Endothelial cell of umbilical vein (primary cell): ENCODE results near the gene MORF4L1.

Experiments
- CTCF ChIP-seq, 2 donors: IDR thresholded peaks; 1 replicate in 1 of 2; 2 replicates in 1 of 2; pipeline ENCODE4 v1.5.1; 2011; ENCODE audit warnings: low read length in 2 of 2, mild to moderate bottlenecking in 2 of 2, moderate library complexity in 2 of 2, control low read depth in 1 of 2, inconsistent platforms in 1 of 2, low read depth in 1 of 2; ENCODE audit not compliant: insufficient read depth in 1 of 2; ENCODE audit errors: extremely low read depth in 1 of 2
- EZH2 ChIP-seq: IDR thresholded peaks from 2 replicates; pipeline ENCODE4 v1.6.1; 2012; ENCODE audit warnings: borderline replicate concordance, low read depth, mild to moderate bottlenecking, moderate library complexity, low read length, inconsistent platforms; ENCODE audit not compliant: severe bottlenecking
- FOS ChIP-seq: IDR thresholded peaks from 2 replicates; pipeline ENCODE4 v1.6.1; 2011; ENCODE audit warnings: mild to moderate bottlenecking, low read length, moderate library complexity, borderline replicate concordance; ENCODE audit not compliant: insufficient read depth
- MAX ChIP-seq: IDR thresholded peaks from 2 replicates; pipeline ENCODE4 v1.6.1; 2011; ENCODE audit not compliant: insufficient read depth, insufficient read length
- MYC ChIP-seq: IDR thresholded peaks from one replicate; pipeline ENCODE4 v1.6.1; 2011; ENCODE audit warnings: mild to moderate bottlenecking, low read depth, low read length
- POLR2A ChIP-seq: IDR thresholded peaks from 2 replicates; pipeline ENCODE4 v1.6.1; 2012; ENCODE audit warnings: low read depth, mild to moderate bottlenecking, control low read depth, low read length
- POLR2AphosphoS5 ChIP-seq: IDR thresholded peaks from 2 replicates; pipeline ENCODE4 v1.6.1; 2012; ENCODE audit warnings: low read depth, mild to moderate bottlenecking, control low read depth, low read length, moderate library complexity; ENCODE audit not compliant: insufficient read depth

DNA sequence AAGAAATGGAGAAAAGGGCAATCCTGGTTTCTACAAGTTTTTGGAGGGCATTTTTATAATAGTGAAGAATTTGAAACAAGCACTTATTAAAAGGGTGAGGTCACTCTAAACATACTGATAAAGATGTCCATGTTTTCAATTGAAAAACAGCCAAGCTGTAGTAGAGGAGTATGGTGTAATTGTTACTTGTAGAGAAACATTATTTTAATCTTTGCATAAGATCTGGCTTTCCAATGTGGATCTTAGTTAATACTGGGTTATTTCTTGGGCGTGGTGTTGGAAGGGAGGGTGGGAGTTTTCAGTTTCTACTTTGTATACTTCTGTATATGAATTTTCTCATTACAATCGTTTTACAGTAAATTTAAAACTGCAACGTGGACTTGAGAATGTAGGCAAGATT lies 22.8 kb downstream of the MORF4L1 start:
- TF ChIP-seq CTCF (IDR thresholded peaks at IDR 0.05; ENCODE audit: extremely low read depth in 1 of 2, insufficient read depth in 1 of 2, low read depth in 1 of 2, low read length in 2 of 2): no peak
- TF ChIP-seq MAX: no peak
- TF ChIP-seq POLR2AphosphoS5: no peak
- no peak for TF ChIP-seq POLR2A
- no peak for TF ChIP-seq EZH2
- no peak for TF ChIP-seq MYC
- TF ChIP-seq FOS: no peak
